ACC112 (cell line): Measurements from ENCODE around the gene ATRIP.
A peak's percentile ranks its signal among the peaks of the same experiment; 100 is the strongest.

Experiments
- H2AFZ ChIP-seq: fragments of 200-600 bp; sonication (generic); one replicate; pipeline ENCODE4 v1.6.0; 2017; ENCODE audit warnings: antibody characterized with exemption, low read length; ENCODE audit not compliant: unreplicated experiment
- H3K27ac ChIP-seq: fragments of 200-600 bp; sonication (generic); 2 replicates; pipeline ENCODE4 v1.5.1; 2014; ENCODE audit warnings: low read depth, mild to moderate bottlenecking, antibody characterized with exemption, low read length, moderate library complexity
- H3K27me3 ChIP-seq: fragments of 200-600 bp; sonication (generic); 2 replicates; pipeline ENCODE4 v1.6.1; 2014; ENCODE audit warnings: mild to moderate bottlenecking, antibody characterized with exemption, low read length, moderate library complexity, mixed read lengths; ENCODE audit not compliant: insufficient read depth
- H3K36me3 ChIP-seq: fragments of 200-600 bp; sonication (generic); 2 replicates; pipeline ENCODE4 v1.6.1; 2016; ENCODE audit warnings: mild to moderate bottlenecking, antibody characterized with exemption, low read length, moderate library complexity, mixed read lengths; ENCODE audit not compliant: insufficient read depth
- H3K4me1 ChIP-seq: fragments of 200-600 bp; sonication (generic); one replicate; pipeline ENCODE4 v1.6.1; 2016; ENCODE audit warnings: low read length, mixed read lengths; ENCODE audit not compliant: insufficient read depth, unreplicated experiment, control insufficient read depth
- H3K4me3 ChIP-seq: fragments of 200-600 bp; sonication (generic); 2 replicates; pipeline ENCODE4 v1.5.1; 2014; ENCODE audit warnings: mild to moderate bottlenecking, low read depth, low read length
- H3K79me2 ChIP-seq: fragments of 200-600 bp; sonication (generic); one replicate; pipeline ENCODE4 v1.6.0; 2016; ENCODE audit warnings: low read length; ENCODE audit not compliant: control insufficient read depth, unreplicated experiment, insufficient read depth

ATRIP gene

GRCh38 chr3:48492461-48493202 is 46.1 kb downstream of the ATRIP start:
- H3K79me2 ChIP-seq: no peaks in the 10 kb centered on the region
- no peak overlapping the region for H3K4me3 ChIP-seq
- no peak overlapping the region for H3K27ac ChIP-seq
- no peak overlapping the region for H2AFZ ChIP-seq
- no peaks in the 10 kb centered on the region for H3K27me3 ChIP-seq
- peaks cover 5% of the 10 kb centered on the region; the same call in 1 of the 2 replicates for H3K36me3 ChIP-seq
- H3K4me1 ChIP-seq: no peaks in the 10 kb centered on the region

- H2AFZ ChIP-seq: no peak overlapping the region
- peaks cover 7% of the 10 kb centered on the region; the same call in 1 of the 2 replicates for H3K36me3 ChIP-seq
- no peak overlapping the region for H3K27ac ChIP-seq
- no peaks in the 10 kb centered on the region for H3K79me2 ChIP-seq
- H3K4me1 ChIP-seq: no peaks in the 10 kb centered on the region
- no peaks in the 10 kb centered on the region for H3K27me3 ChIP-seq
- H3K4me3 ChIP-seq: no peak overlapping the region
Observed at GRCh38 chr3:48493203-48493501, 46.6 kb downstream of the ATRIP start.

GRCh38 chr3:48500656-48501055 is 54.1 kb downstream of the ATRIP start:
- H2AFZ ChIP-seq: no peak overlapping the region
- H3K36me3 ChIP-seq: peaks cover 9% of the 10 kb centered on the region; the same call in 1 of the 2 replicates
- H3K79me2 ChIP-seq: peaks cover 18% of the 10 kb centered on the region
- H3K27ac ChIP-seq: no peak overlapping the region
- H3K4me1 ChIP-seq: peaks cover 18% of the 10 kb centered on the region
- H3K27me3 ChIP-seq: no peaks in the 10 kb centered on the region
- no peak overlapping the region for H3K4me3 ChIP-seq

- H2AFZ ChIP-seq: no peak overlapping the region
- no peak overlapping the region for H3K4me3 ChIP-seq
- peaks cover 18% of the 10 kb centered on the region for H3K79me2 ChIP-seq
- peaks cover 9% of the 10 kb centered on the region; the same call in 1 of the 2 replicates for H3K36me3 ChIP-seq
- H3K27ac ChIP-seq: no peak overlapping the region
- no peaks in the 10 kb centered on the region for H3K27me3 ChIP-seq
- peaks cover 18% of the 10 kb centered on the region for H3K4me1 ChIP-seq
Observed at GRCh38 chr3:48501196-48501595, 54.7 kb downstream of the ATRIP start.

GRCh38 chr3:48502121-48502520 is 55.6 kb downstream of the ATRIP start:
- H3K79me2 ChIP-seq: peaks cover 18% of the 10 kb centered on the region
- H3K27me3 ChIP-seq: no peaks in the 10 kb centered on the region
- peaks cover 20% of the 10 kb centered on the region for H3K4me1 ChIP-seq
- H3K4me3 ChIP-seq: 0 out of 2 replicates have a peak overlapping the region, but pooled peaks have one; percentile 98
- H3K27ac ChIP-seq: no peak overlapping the region
- peaks cover 9% of the 10 kb centered on the region; the same call in 1 of the 2 replicates for H3K36me3 ChIP-seq
- no peak overlapping the region for H2AFZ ChIP-seq

- H3K4me3 ChIP-seq: peak overlapping the region; percentile 98
- H3K4me1 ChIP-seq: peaks cover 26% of the 10 kb centered on the region
- no peak overlapping the region for H3K27ac ChIP-seq
Observed at GRCh38 chr3:48502728-48503168, 56.2 kb downstream of the ATRIP start.

GRCh38 chr3:48503401-48504050 is 57.0 kb downstream of the ATRIP start:
- H3K27ac ChIP-seq: peak overlapping the region; percentile 49
- H3K36me3 ChIP-seq: peaks cover 4% of the 10 kb centered on the region; the same call in 1 of the 2 replicates
- peak overlapping the region; percentile 53 for H2AFZ ChIP-seq
- peaks cover 28% of the 10 kb centered on the region for H3K4me1 ChIP-seq
- peaks cover 18% of the 10 kb centered on the region for H3K79me2 ChIP-seq
- peak overlapping the region; percentile 98 for H3K4me3 ChIP-seq
- H3K27me3 ChIP-seq: no peaks in the 10 kb centered on the region

More at GRCh38 chr3:48502728-48503168, 56.2 kb downstream of the ATRIP start:
- Histone ChIP-seq H3K36me3 (peaks cover 9% of the 10 kb centered on the region; the same call in 1 of the 2 replicates), H3K79me2 (peaks cover 18% of the 10 kb centered on the region), H2AFZ (no peak overlapping the region), H3K27me3 (no peaks in the 10 kb centered on the region)

- Histone ChIP-seq H2AFZ (peak within 1 kb of the TSS; percentile 59), H3K27me3 (no peaks in the 10 kb centered on the region), H3K27ac (peak within 1 kb of the TSS; percentile 49), H3K4me3 (peak within 1 kb of the TSS; percentile 98), H3K79me2 (peaks cover 18% of the 10 kb centered on the region), H3K4me1 (peaks cover 28% of the 10 kb centered on the region), H3K36me3 (peaks cover 4% of the 10 kb centered on the region; the same call in 1 of the 2 replicates)
Observed at GRCh38 chr3:48504051-48504946, 57.8 kb downstream of the ATRIP start, which contains the start of gene SHISA5. Gene SHISA5 (minus strand): TSS chr3:48504174. CDS start chr3:48504094, 80 bp downstream.

GRCh38 chr3:48505146-48505545 is 58.6 kb downstream of the ATRIP start:
- H3K4me3 ChIP-seq: peak overlapping the region; percentile 98; the same call in 1 of the 2 replicates
- H3K36me3 ChIP-seq: no peaks in the 10 kb centered on the region
- H2AFZ ChIP-seq: no peak overlapping the region
- H3K4me1 ChIP-seq: peaks cover 28% of the 10 kb centered on the region
- H3K27me3 ChIP-seq: no peaks in the 10 kb centered on the region
- H3K79me2 ChIP-seq: peaks cover 18% of the 10 kb centered on the region
- no peak overlapping the region for H3K27ac ChIP-seq

GRCh38 chr3:48505968-48506504 is 59.5 kb downstream of the ATRIP start:
- H3K4me3 ChIP-seq: no peak overlapping the region
- peaks cover 28% of the 10 kb centered on the region for H3K4me1 ChIP-seq
- H2AFZ ChIP-seq: no peak overlapping the region
- no peak overlapping the region for H3K27ac ChIP-seq
- H3K36me3 ChIP-seq: no peaks in the 10 kb centered on the region
- H3K79me2 ChIP-seq: peaks cover 18% of the 10 kb centered on the region
- H3K27me3 ChIP-seq: no peaks in the 10 kb centered on the region
